CD4-positive, alpha-beta memory T cell (primary cell): Measurements from ENCODE around the gene RCOR1. TPM values are rescaled to one million over a fixed set of nuclear protein-coding genes. Genes with fewer than 3 reads are reported as not detected.
"Not testable (repeated sequence)": the region's sequence is repeated elsewhere in the genome, so short reads cannot be mapped to it uniquely, and the experiment has no call there.

Experiments used
- CTCF ChIA-PET: fragments of 350-600 bp; sonication (Branson Sonifier 250); formaldehyde crosslinking; loops from one replicate; lab custom pipeline; 2021; ENCODE audit warnings: inconsistent platforms; ENCODE audit not compliant: partially characterized antibody; lab: Charles Lee
- POLR2A ChIA-PET: fragments of 350-600 bp; sonication (Branson Sonifier 250); formaldehyde crosslinking; loops from one replicate; lab custom pipeline; 2021; ENCODE audit not compliant: partially characterized antibody; lab: Charles Lee
- DNase-seq, 5 donors: peaks; one replicate each; pipeline versions ENCODE4 v3.0.0 to v3.0.0-alpha.2; 2020 to 2022; ENCODE audit warnings: mixed read lengths in 1 of 5
- H3K27ac ChIP-seq: one replicate; pipeline ENCODE4 v1.7.0; 2013; ENCODE audit warnings: low read depth, low read length
- H3K27me3 ChIP-seq: 2 replicates; pipeline ENCODE4 v1.7.0; 2013; ENCODE audit warnings: mild to moderate bottlenecking, low read length, moderate library complexity; ENCODE audit not compliant: insufficient read depth
- H3K36me3 ChIP-seq: 2 replicates; pipeline ENCODE4 v1.7.0; 2013; ENCODE audit warnings: mild to moderate bottlenecking, low read length, moderate library complexity; ENCODE audit not compliant: insufficient read depth
- H3K4me1 ChIP-seq: 2 replicates; pipeline ENCODE4 v1.7.0; 2013; ENCODE audit warnings: mild to moderate bottlenecking, low read length, moderate library complexity; ENCODE audit not compliant: insufficient read depth
- H3K4me3 ChIP-seq, 2 donors: one replicate each; pipeline ENCODE4 v1.7.0; 2013; ENCODE audit warnings: low read length in 2 of 2, mild to moderate bottlenecking in 1 of 2
- H3K9me3 ChIP-seq, 2 donors: one replicate each; pipeline ENCODE4 v1.7.0; 2013; ENCODE audit warnings: low read length in 2 of 2, control low read depth in 1 of 2; ENCODE audit not compliant: control insufficient read depth in 1 of 2
- H3K27ac Mint-ChIP-seq, 7 donors: one replicate each; pipeline ENCODE4 v1.8.0; 2020 to 2021; ENCODE audit warnings: mixed read lengths in 7 of 7, mild to moderate bottlenecking in 6 of 7, inconsistent platforms in 3 of 7, moderate library complexity in 3 of 7
- H3K27me3 Mint-ChIP-seq, 2 donors: one replicate each; pipeline ENCODE4 v1.8.0; 2020 to 2021; ENCODE audit warnings: mixed read lengths in 2 of 2
- H3K36me3 Mint-ChIP-seq, 2 donors: one replicate each; pipeline ENCODE4 v1.8.0; 2020 to 2021; ENCODE audit warnings: mixed read lengths in 2 of 2, inconsistent platforms in 1 of 2, mild to moderate bottlenecking in 1 of 2
- H3K4me1 Mint-ChIP-seq, 4 donors: one replicate each; pipeline ENCODE4 v1.8.0; 2020 to 2021; ENCODE audit warnings: mixed read lengths in 4 of 4, mild to moderate bottlenecking in 1 of 4
- H3K4me3 Mint-ChIP-seq, 8 donors: one replicate each; pipeline ENCODE4 v1.8.0; 2020 to 2021; ENCODE audit warnings: mixed read lengths in 8 of 8, mild to moderate bottlenecking in 7 of 8, moderate library complexity in 6 of 8, inconsistent platforms in 3 of 8
- H3K9me3 Mint-ChIP-seq, 8 donors: one replicate each; pipeline ENCODE4 v1.8.0; 2020 to 2021; ENCODE audit warnings: mixed read lengths in 8 of 8, mild to moderate bottlenecking in 5 of 8, inconsistent platforms in 3 of 8, moderate library complexity in 1 of 8
- intact Hi-C: fragments of 100-400 bp; cut with micrococcal nuclease; formaldehyde crosslinking; loops from one replicate; pipeline ENCODE4 v1.15.1; 2023
- polyA plus RNA-seq, 2 donors: library from polyadenylated mRNA; unstranded; fragments of 300-500 nt; fragmentation: Illumina TruSeq; gene quantifications; one replicate each; pipeline ENCODE4 v1.2.3, GENCODE V29; 2021
- total RNA-seq, 2 experiments: library from RNA; stranded (reverse); gene quantifications; one replicate each; pipeline ENCODE4 v1.2.3, GENCODE V29; 2021

RCOR1 gene
- total and polyA plus RNA-seq, 4 experiments from 2014 or later: 0.09 to 21.5 (median 10.2) TPM

DNA sequence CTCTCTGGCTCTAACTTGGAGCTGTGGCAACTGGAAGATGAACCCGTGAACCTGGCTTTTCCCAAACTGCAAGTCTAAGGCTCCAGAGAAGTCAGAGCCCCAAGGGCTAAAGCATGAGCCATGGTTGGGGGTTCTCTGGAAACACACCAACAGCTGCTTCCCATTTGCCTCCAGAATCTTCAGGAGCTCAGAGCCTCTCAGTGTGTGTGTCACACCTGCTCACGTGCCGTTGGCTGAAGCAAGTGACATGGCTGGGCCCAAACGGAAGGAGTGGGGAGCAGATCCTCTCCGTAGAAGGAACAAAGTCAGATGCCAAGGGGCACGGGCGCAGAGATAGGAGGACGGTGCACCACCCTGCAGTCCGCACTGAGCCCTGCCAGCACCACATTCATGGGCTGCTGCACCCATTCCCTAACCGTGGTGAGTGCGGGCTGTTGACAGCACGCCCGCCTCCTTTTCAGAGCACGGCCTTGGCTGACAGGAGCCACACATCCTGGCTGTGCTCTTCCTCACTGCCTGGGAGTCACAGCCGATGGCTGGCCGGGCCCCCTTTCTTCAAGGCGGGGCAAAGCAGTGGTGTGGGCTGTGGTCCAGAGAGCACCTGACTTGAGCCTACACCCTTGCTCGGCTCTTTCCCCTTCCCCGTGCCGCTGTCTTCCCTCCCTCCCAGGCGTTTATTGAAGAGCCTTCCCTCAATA is 168.2 kb downstream of the RCOR1 start:
- no peaks in the 10 kb centered on the region for H3K4me1 Mint-ChIP-seq
- H3K27ac ChIP-seq: no peak overlapping the region
- DNase-seq: peak in 1 of 5 donors; percentile 3
- H3K4me3 Mint-ChIP-seq: no peak overlapping the region
- H3K27ac Mint-ChIP-seq: no peak overlapping the region
- ChIA-PET POLR2A (no interaction called here), CTCF (interaction anchor here (1.0 kb wide), 1 partner anchor 14 kb away, joined by 4 read pairs; no protein-coding TSS in a partner anchor)
- H3K4me1 ChIP-seq: no peaks in the 10 kb centered on the region
- no peaks in the 10 kb centered on the region for H3K36me3 ChIP-seq
- no peaks in the 10 kb centered on the region for H3K9me3 ChIP-seq
- intact Hi-C loops: no loop called here
- no peaks in the 10 kb centered on the region for H3K27me3 ChIP-seq
- H3K9me3 Mint-ChIP-seq: no peaks in the 10 kb centered on the region
- H3K36me3 Mint-ChIP-seq: no peaks in the 10 kb centered on the region
- no peak overlapping the region for H3K4me3 ChIP-seq
- H3K27me3 Mint-ChIP-seq: peaks cover 0 to 3% of the 10 kb centered on the region in 2 donors

DNA sequence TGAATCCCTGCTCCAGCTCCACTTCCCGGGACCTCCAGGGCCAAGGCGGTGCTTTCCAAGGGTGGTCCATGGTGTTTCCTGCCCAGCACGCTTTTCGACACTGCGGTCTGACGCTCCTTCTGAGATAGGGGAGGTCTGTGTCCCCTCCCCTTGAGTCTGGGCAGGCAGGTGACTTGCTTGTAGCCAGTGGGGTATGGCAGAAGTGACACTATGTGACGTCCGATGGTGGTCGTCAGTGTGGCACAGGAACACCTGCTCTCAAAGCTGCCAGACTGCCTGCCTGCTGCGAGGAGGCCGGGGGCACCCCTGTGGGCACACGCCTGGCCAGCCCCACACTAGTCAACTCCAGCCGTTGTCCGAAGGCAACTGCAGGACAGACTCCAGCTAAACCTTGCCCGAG is 168.8 kb downstream of the RCOR1 start:
- H3K27me3 ChIP-seq: no peaks in the 10 kb centered on the region
- H3K4me3 Mint-ChIP-seq: peak overlapping the region in 1 of 8 donors; percentile 17
- H3K27ac ChIP-seq: no peak overlapping the region
- CTCF ChIA-PET: no interaction called here
- POLR2A ChIA-PET: no interaction called here
- no peaks in the 10 kb centered on the region for H3K4me1 ChIP-seq
- peaks cover 0 to 3% of the 10 kb centered on the region in 2 donors for H3K27me3 Mint-ChIP-seq
- H3K4me3 ChIP-seq: no peak overlapping the region
- peak in 1 of 5 donors; percentile 14 for DNase-seq
- no peaks in the 10 kb centered on the region for H3K36me3 ChIP-seq
- H3K27ac Mint-ChIP-seq: no peak overlapping the region
- H3K9me3 Mint-ChIP-seq: no peaks in the 10 kb centered on the region
- H3K9me3 ChIP-seq: no peaks in the 10 kb centered on the region
- H3K36me3 Mint-ChIP-seq: no peaks in the 10 kb centered on the region
- intact Hi-C loops: no loop called here
- no peaks in the 10 kb centered on the region for H3K4me1 Mint-ChIP-seq

DNA sequence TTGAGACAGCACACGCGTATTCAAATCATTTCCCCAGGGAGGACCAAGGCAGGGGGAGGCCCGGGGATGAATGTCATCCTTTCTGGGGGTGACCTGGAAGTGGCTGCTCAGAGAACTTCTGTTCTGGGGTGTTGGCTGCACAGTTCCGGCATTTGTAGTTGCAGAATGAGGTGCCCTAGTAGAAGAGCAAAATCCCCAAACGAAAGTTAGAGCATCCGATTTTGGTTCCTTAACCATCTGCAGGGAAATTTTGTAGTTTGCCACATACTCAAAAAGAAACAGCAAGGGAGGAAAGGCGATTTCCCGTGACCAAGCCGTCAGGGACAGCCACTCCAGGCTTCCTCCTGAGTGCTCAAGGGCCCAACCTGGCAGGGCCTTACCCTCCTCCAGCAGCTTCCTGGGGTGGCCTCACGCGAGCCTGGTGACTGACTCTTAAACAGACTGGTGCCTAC is 171.8 kb downstream of the RCOR1 start:
- H3K27ac ChIP-seq: no peak overlapping the region
- intact Hi-C loops: no loop called here
- Mint-ChIP-seq H3K4me1 (no peaks in the 10 kb centered on the region), H3K9me3 (no peaks in the 10 kb centered on the region), H3K4me3 (no peak overlapping the region), H3K27ac (no peak overlapping the region), H3K27me3 (peaks cover 0 to 3% of the 10 kb centered on the region in 2 donors), H3K36me3 (no peaks in the 10 kb centered on the region)
- no peaks in the 10 kb centered on the region for H3K9me3 ChIP-seq
- no peak overlapping the region for H3K4me3 ChIP-seq
- no peaks in the 10 kb centered on the region for H3K27me3 ChIP-seq
- no peaks in the 10 kb centered on the region for H3K36me3 ChIP-seq
- DNase-seq: peak in 1 of 5 donors; percentile 11
- no peaks in the 10 kb centered on the region for H3K4me1 ChIP-seq
- ChIA-PET CTCF (interaction anchor here (1.6 kb wide), 1 partner anchor 10 kb away, joined by 4 read pairs; no protein-coding TSS in a partner anchor), POLR2A (no interaction called here)

DNA sequence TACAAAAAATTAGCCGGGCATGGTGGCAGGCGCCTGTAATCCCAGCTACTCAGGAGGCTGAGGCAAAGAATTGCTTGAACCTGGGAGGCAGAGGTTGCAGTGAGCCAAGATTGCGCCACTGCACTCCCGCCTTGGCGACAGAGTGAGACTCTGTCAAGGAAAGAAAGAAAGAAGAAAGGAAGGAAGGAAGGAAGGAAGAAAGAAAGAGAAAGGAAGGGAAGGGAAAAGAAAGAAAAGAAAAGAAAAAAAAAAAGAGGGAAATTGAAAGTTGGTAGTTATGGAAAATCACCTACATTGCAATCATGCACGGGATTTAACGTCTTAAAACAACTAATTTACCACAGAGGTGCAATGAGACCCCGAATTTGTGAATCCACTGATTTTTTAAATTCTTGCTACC is 173.3 kb downstream of the RCOR1 start:
- CTCF ChIA-PET: interaction anchor here (1.6 kb wide), 1 partner anchor 9 kb away, joined by 4 read pairs; no protein-coding TSS in a partner anchor
- H3K27me3 Mint-ChIP-seq, DNase-seq, H3K36me3 Mint-ChIP-seq, H3K4me1 Mint-ChIP-seq, H3K4me3 ChIP-seq, POLR2A ChIA-PET, H3K9me3 ChIP-seq, H3K4me3 Mint-ChIP-seq, H3K27ac ChIP-seq, H3K9me3 Mint-ChIP-seq, H3K36me3 ChIP-seq, H3K4me1 ChIP-seq, H3K27me3 ChIP-seq, intact Hi-C loops: not testable (repeated sequence)
- H3K27ac Mint-ChIP-seq: peak overlapping the region in 1 of 7 donors; percentile 31

DNA sequence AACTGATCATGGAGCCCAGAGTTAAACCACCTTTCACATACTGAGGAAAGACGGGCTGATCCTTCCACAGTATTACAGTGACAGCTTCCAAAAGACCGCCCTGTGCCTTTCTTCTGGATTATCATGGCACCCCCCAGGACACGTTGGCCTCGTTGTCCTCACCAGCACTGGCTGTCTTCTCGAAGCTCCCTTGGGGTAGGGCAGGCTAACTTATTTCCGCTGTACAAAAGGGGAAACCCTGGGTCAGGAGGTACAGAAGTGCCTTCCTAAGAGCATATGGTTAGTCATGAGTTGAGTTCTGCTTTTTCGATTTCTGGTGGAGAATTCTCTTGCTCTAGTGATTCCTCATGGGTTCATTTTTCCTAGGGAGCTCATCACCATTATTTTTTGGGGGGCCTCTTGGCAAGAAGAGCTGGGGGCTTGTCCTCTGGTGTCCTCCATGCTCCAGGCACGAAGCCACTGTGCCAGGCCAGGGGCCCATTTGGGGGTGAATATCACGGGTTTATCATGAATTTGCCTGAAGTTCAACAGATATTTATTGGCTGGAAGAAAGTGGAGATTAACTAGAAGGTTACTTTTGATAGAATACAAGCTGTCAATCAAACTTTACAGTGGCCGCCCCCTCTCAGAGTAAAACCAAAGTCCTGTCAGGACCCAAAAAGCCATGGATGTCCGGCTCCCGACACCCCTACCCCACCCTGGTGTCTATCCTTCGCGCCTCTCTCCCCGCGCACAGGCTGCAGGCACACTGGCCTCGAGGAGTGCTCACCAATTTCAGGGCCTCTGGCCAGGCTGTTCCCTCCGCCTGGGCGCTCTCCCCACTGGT is 176.0 kb downstream of the RCOR1 start:
- no peak overlapping the region for H3K4me3 ChIP-seq
- no peaks in the 10 kb centered on the region for H3K9me3 ChIP-seq
- H3K27me3 ChIP-seq: no peaks in the 10 kb centered on the region
- ChIA-PET CTCF (no interaction called here), POLR2A (no interaction called here)
- H3K27ac ChIP-seq: no peak overlapping the region
- H3K27ac Mint-ChIP-seq: no peak overlapping the region
- no peaks in the 10 kb centered on the region for H3K36me3 Mint-ChIP-seq
- no peaks in the 10 kb centered on the region for H3K36me3 ChIP-seq
- no peaks in the 10 kb centered on the region for H3K4me1 ChIP-seq
- peak in 1 of 5 donors; percentile 22 for DNase-seq
- H3K9me3 Mint-ChIP-seq: peaks cover 0 to 3% (median 0%) of the 10 kb centered on the region in 8 donors
- H3K4me3 Mint-ChIP-seq: peak overlapping the region in 1 of 8 donors; percentile 59
- peaks cover 3 to 7% (median 3%) of the 10 kb centered on the region in 4 donors for H3K4me1 Mint-ChIP-seq
- H3K27me3 Mint-ChIP-seq: no peaks in the 10 kb centered on the region
- intact Hi-C loops: no loop called here

DNA sequence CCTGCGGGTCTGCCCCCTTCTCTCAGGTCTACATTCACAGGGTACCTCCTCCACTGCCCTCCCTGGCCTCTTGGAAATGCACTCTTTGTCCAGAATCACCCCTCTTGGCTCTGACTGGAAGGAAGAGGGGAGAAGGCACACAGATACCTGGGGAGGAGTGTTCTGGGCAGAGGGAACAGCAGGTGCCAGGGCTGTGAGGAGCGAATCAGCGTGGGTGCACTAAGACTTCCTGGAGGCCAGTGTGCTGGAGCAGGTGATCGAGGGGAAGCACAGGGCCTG is 176.5 kb downstream of the RCOR1 start:
- Mint-ChIP-seq H3K4me3 (peak overlapping the region in 1 of 8 donors; percentile 59), H3K4me1 (peaks cover 3 to 9% (median 3%) of the 10 kb centered on the region in 4 donors), H3K27me3 (no peaks in the 10 kb centered on the region), H3K27ac (no peak overlapping the region), H3K9me3 (peaks cover 0 to 3% (median 0%) of the 10 kb centered on the region in 8 donors), H3K36me3 (no peaks in the 10 kb centered on the region)
- H3K4me1 ChIP-seq: no peaks in the 10 kb centered on the region
- no peaks in the 10 kb centered on the region for H3K9me3 ChIP-seq
- CTCF ChIA-PET: no interaction called here
- no peaks in the 10 kb centered on the region for H3K36me3 ChIP-seq
- POLR2A ChIA-PET: no interaction called here
- DNase-seq: peak in 1 of 5 donors; percentile 15
- no peaks in the 10 kb centered on the region for H3K27me3 ChIP-seq
- intact Hi-C loops: no loop called here
- H3K27ac ChIP-seq: no peak overlapping the region
- no peak overlapping the region for H3K4me3 ChIP-seq
